H9 (cell line): ENCODE results near the gene NFKB2. TPM values are rescaled to one million over a fixed set of nuclear protein-coding genes. Genes with fewer than 3 reads are reported as not detected.

Experiments used
- DNase-seq: peaks from one replicate; pipeline ENCODE4 v3.0.0-alpha.2; 2017
- H2AFZ ChIP-seq: one replicate; pipeline ENCODE4 v1.6.1; 2013; ENCODE audit warnings: mild to moderate bottlenecking, low read length, control low read depth, moderate library complexity
- H2AK5ac ChIP-seq: 2 replicates; pipeline ENCODE4 v1.6.1; 2013; ENCODE audit warnings: low read length, control low read depth, mixed read lengths; ENCODE audit not compliant: insufficient read length
- H2BK120ac ChIP-seq: one replicate; pipeline ENCODE4 v1.6.1; 2013; ENCODE audit warnings: low read depth, mild to moderate bottlenecking, low read length, control low read depth, inconsistent platforms; ENCODE audit not compliant: poor library complexity, severe bottlenecking
- H2BK12ac ChIP-seq: 2 replicates; pipeline ENCODE4 v1.6.1; 2013; ENCODE audit warnings: low read length, control low read depth, mixed read lengths, low read depth; ENCODE audit not compliant: insufficient read length
- H2BK15ac ChIP-seq: 2 replicates; pipeline ENCODE4 v1.6.1; 2013; ENCODE audit warnings: low read depth, low read length, control low read depth
- H2BK20ac ChIP-seq: one replicate; pipeline ENCODE4 v1.6.1; 2013; ENCODE audit warnings: low read depth, mild to moderate bottlenecking, low read length, control low read depth, inconsistent platforms; ENCODE audit not compliant: poor library complexity, severe bottlenecking
- H2BK5ac ChIP-seq: 2 replicates; pipeline ENCODE4 v1.6.1; 2013; ENCODE audit warnings: low read length, control low read depth, mixed read lengths; ENCODE audit not compliant: insufficient read length
- H3K14ac ChIP-seq: 2 replicates; pipeline ENCODE4 v1.6.1; 2013; ENCODE audit warnings: low read length, control low read depth; ENCODE audit not compliant: insufficient read depth
- H3K18ac ChIP-seq: 2 replicates; pipeline ENCODE4 v1.6.1; 2013; ENCODE audit warnings: low read depth, mild to moderate bottlenecking, mixed read lengths, low read length, control low read depth; ENCODE audit not compliant: insufficient read length
- H3K23ac ChIP-seq: 2 replicates; pipeline ENCODE4 v1.6.1; 2013; ENCODE audit warnings: low read length, control low read depth, mixed read lengths, low read depth; ENCODE audit not compliant: insufficient read length
- H3K23me2 ChIP-seq: 2 replicates; pipeline ENCODE4 v1.6.1; 2013; ENCODE audit warnings: low read depth, mild to moderate bottlenecking, mixed read lengths, low read length, control low read depth; ENCODE audit not compliant: insufficient read length, poor library complexity, severe bottlenecking
- H3K27ac ChIP-seq: 2 replicates; pipeline ENCODE4 v1.5.1; 2013; ENCODE audit warnings: low read length, control low read depth, mixed read lengths, low read depth; ENCODE audit not compliant: insufficient read length
- H3K27me3 ChIP-seq: 2 replicates; pipeline ENCODE4 v1.6.1; 2013; ENCODE audit warnings: low read length, control low read depth, inconsistent platforms; ENCODE audit not compliant: insufficient read depth
- H3K4ac ChIP-seq: 2 replicates; pipeline ENCODE4 v1.6.1; 2013; ENCODE audit warnings: low read depth, mild to moderate bottlenecking, control low read depth, inconsistent platforms, low read length, moderate library complexity
- H3K4me1 ChIP-seq: 2 replicates; pipeline ENCODE4 v1.6.1; 2013; ENCODE audit warnings: low read length, control low read depth, inconsistent platforms; ENCODE audit not compliant: insufficient read depth
- H3K4me2 ChIP-seq: 2 replicates; pipeline ENCODE4 v1.6.1; 2013; ENCODE audit warnings: low read length, control low read depth, mixed read lengths; ENCODE audit not compliant: insufficient read length, insufficient read depth
- H3K56ac ChIP-seq: 2 replicates; pipeline ENCODE4 v1.6.1; 2013; ENCODE audit warnings: low read depth, mild to moderate bottlenecking, mixed read lengths, low read length, control low read depth; ENCODE audit not compliant: insufficient read length
- H3K79me1 ChIP-seq: 2 replicates; pipeline ENCODE4 v1.6.1; 2013; ENCODE audit warnings: low read depth, mild to moderate bottlenecking, moderate library complexity, low read length, control low read depth, inconsistent platforms; ENCODE audit not compliant: insufficient read depth, poor library complexity, severe bottlenecking
- H3K79me2 ChIP-seq: 2 replicates; pipeline ENCODE4 v1.6.1; 2013; ENCODE audit warnings: low read length, control low read depth, inconsistent platforms; ENCODE audit not compliant: insufficient read depth
- H3K9ac ChIP-seq: 2 replicates; pipeline ENCODE4 v1.6.1; 2013; ENCODE audit warnings: low read length, control low read depth, mixed read lengths; ENCODE audit not compliant: insufficient read length; ENCODE audit errors: extremely low read depth
- H3K9me3 ChIP-seq: one replicate; pipeline ENCODE4 v1.6.1; 2013; ENCODE audit warnings: low read depth, low read length, inconsistent platforms; ENCODE audit not compliant: control insufficient read depth
- H3T11ph ChIP-seq: one replicate; pipeline ENCODE4 v1.6.1; 2013; ENCODE audit warnings: mild to moderate bottlenecking, low read length, control low read depth, inconsistent platforms
- H4K20me1 ChIP-seq: one replicate; pipeline ENCODE4 v1.6.1; 2013; ENCODE audit not compliant: control insufficient read depth, insufficient read length, insufficient read depth
- H4K5ac ChIP-seq: 2 replicates; pipeline ENCODE4 v1.6.1; 2013; ENCODE audit warnings: low read depth, mild to moderate bottlenecking, mixed read lengths, low read length, control low read depth; ENCODE audit not compliant: insufficient read length
- H4K8ac ChIP-seq: replicated peaks from 2 replicates; pipeline ENCODE4 v1.6.1; 2013; ENCODE audit warnings: low read length, control low read depth, mixed read lengths, low read depth; ENCODE audit not compliant: insufficient read length
- H4K91ac ChIP-seq: 2 replicates; pipeline ENCODE4 v1.6.1; 2013; ENCODE audit warnings: low read depth, mild to moderate bottlenecking, moderate library complexity, mixed read lengths, low read length, control low read depth; ENCODE audit not compliant: insufficient read length
- H3K27ac Mint-ChIP-seq, 3 experiments: 2 replicates in 2 of 3; 3 replicates in 1 of 3; pipeline ENCODE4 v1.8.0; 2020 to 2021; ENCODE audit warnings: mixed read lengths in 3 of 3, mild to moderate bottlenecking in 1 of 3, moderate library complexity in 1 of 3
- H3K27me3 Mint-ChIP-seq: 2 replicates; pipeline ENCODE4 v1.8.0; 2021; ENCODE audit warnings: low read depth, mild to moderate bottlenecking, moderate library complexity, mixed read lengths
- H3K36me3 Mint-ChIP-seq, 3 experiments: 2 replicates in 2 of 3; 3 replicates in 1 of 3; pipeline ENCODE4 v1.8.0; 2020 to 2021; ENCODE audit warnings: low read depth in 3 of 3, mixed read lengths in 3 of 3; ENCODE audit not compliant: insufficient read depth in 1 of 3
- H3K4me1 Mint-ChIP-seq, 2 experiments: 2 replicates each; pipeline ENCODE4 v1.8.0; 2020; ENCODE audit warnings: mixed read lengths in 2 of 2
- H3K4me3 Mint-ChIP-seq, 2 experiments: 2 replicates in 1 of 2; 3 replicates in 1 of 2; pipeline ENCODE4 v1.8.0; 2020 to 2021; ENCODE audit warnings: mild to moderate bottlenecking in 2 of 2, mixed read lengths in 2 of 2, moderate library complexity in 1 of 2
- H3K9me3 Mint-ChIP-seq, 2 experiments: 2 replicates in 1 of 2; 3 replicates in 1 of 2; pipeline ENCODE4 v1.8.0; 2020; ENCODE audit warnings: mild to moderate bottlenecking in 2 of 2, mixed read lengths in 2 of 2, moderate library complexity in 1 of 2
- CTCF ChIP-seq: fragments of 200-600 bp; sonication (generic); conservative IDR thresholded peaks from 3 replicates; pipeline ENCODE4 v1.8.0; 2021; ENCODE audit warnings: antibody characterized with exemption, mild to moderate bottlenecking
- WGBS: extraction: QIAGEN DNeasy Blood & Tissue Kit; methylation state at CpG from one replicate; pipeline ENCODE4 v1.1.7; 2013; ENCODE audit warnings: missing lambda C conversion rate, low lambda C conversion rate, mixed read lengths; ENCODE audit not compliant: insufficient read length; ENCODE audit errors: extremely low coverage; 5-methylcytosine and 5-hydroxymethylcytosine counted together
- total RNA-seq: library from RNA; stranded (reverse); gene quantifications from 2 replicates; pipeline ENCODE4 v1.2.1, GENCODE V29; 2021

The NFKB2 gene
- total RNA-seq, 1 experiment from 2014 or later = 23.7 TPM

DNA sequence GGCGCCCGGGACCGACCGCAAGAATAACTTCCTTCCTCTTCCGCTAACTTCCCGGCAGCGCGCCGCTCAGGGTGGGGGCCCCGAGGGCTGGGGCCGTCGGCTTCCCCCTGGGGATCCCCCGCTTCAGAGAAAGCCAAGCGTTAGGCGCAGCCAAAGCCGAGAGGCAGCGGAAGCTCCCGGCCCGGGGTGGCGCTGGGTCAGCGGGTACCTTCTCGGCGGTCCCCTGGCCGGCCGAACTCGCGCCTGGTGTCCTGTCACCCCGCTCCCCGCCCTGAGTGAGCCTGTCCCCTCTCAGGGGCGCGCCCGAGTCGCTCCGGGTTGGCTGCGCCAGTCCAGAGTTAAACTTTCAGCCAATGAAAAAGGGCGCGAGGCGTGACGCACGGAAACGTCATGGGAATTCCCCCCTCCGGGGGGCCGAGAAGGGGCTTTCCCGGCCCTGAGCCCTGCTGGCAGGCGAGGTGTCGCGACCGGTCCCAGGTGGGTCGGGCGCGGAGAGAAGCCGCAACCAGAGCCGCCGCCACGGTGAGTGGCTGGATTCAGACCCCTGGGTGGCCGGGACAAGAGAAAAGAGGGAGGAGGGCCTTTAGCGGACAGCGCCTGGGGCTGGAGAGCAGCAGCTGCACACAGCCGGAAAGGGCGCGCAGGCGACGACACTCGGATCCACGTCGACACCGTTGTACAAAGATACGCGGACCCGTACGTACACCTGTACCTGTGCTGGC lies 1.3 kb upstream of the NFKB2 start:
- no peaks in the 10 kb centered on the region for H3K9me3 ChIP-seq
- no peak overlapping the region for H4K91ac ChIP-seq
- no peak overlapping the region for H2BK12ac ChIP-seq
- no peak overlapping the region for H3K4ac ChIP-seq
- peak overlapping the region; percentile 73 to 79 for H3K4me3 Mint-ChIP-seq
- peaks cover 32 to 45% of the 10 kb centered on the region in 2 experiments for H3K4me1 Mint-ChIP-seq
- H3K79me2 ChIP-seq = no peaks in the 10 kb centered on the region
- peak; percentile 95 for DNase-seq
- H3T11ph ChIP-seq = no peak overlapping the region
- no peak overlapping the region for H2AFZ ChIP-seq
- peak overlapping the region in 1 of 3 experiments; percentile 69; a peak in 1 of 7 replicates for H3K27ac Mint-ChIP-seq
- no peak overlapping the region for H4K8ac ChIP-seq
- peak overlapping the region; percentile 8 for H3K18ac ChIP-seq
- H3K23ac ChIP-seq = no peak overlapping the region
- no peaks in the 10 kb centered on the region for H3K79me1 ChIP-seq
- no peak overlapping the region for H2BK15ac ChIP-seq
- peaks cover 4% of the 10 kb centered on the region for H4K20me1 ChIP-seq
- H3K4me2 ChIP-seq = peak overlapping the region; percentile 69
- H3K14ac ChIP-seq = peak overlapping the region; percentile 77; the same call in 1 of the 2 replicates
- no peak overlapping the region for H3K56ac ChIP-seq
- no peaks in the 10 kb centered on the region for H3K4me1 ChIP-seq
- peaks cover 17% of the 10 kb centered on the region for H3K23me2 ChIP-seq
- no peak overlapping the region for H2BK5ac ChIP-seq
- H3K36me3 Mint-ChIP-seq = peaks cover 0 to 10% (median 9%) of the 10 kb centered on the region in 3 experiments; a peak in 5 of 7 replicates
- no CpG with 5 or more reads among the region's 71 CpGs for WGBS
- no peak overlapping the region for H2BK20ac ChIP-seq
- no peaks in the 10 kb centered on the region for H3K9me3 Mint-ChIP-seq
- H3K27ac ChIP-seq = no peak overlapping the region
- H3K27me3 ChIP-seq = peaks cover 11% of the 10 kb centered on the region; the same call in 1 of the 2 replicates
- H3K9ac ChIP-seq = no peak overlapping the region
- peaks cover 63% of the 10 kb centered on the region for H3K27me3 Mint-ChIP-seq
- no peak overlapping the region for H2BK120ac ChIP-seq
- H4K5ac ChIP-seq = no peak overlapping the region
- no peak overlapping the region for H2AK5ac ChIP-seq
- TF ChIP-seq CTCF = peak; percentile 99
